Measurements from ENCODE around the gene RUVBL2.

RUVBL2 gene

GRCh38 chr19:48999481-49000325 is 6.0 kb downstream of the RUVBL2 start:
- TF ChIP-seq RAD21 (IDR thresholded peaks at IDR 0.05; ENCODE audit: low read depth): peak; percentile 42; the same call in 1 of the 2 replicates
- no peak for TF ChIP-seq FOXM1 (IDR thresholded peaks at IDR 0.05; ENCODE audit: borderline replicate concordance, low read depth)

DNA sequence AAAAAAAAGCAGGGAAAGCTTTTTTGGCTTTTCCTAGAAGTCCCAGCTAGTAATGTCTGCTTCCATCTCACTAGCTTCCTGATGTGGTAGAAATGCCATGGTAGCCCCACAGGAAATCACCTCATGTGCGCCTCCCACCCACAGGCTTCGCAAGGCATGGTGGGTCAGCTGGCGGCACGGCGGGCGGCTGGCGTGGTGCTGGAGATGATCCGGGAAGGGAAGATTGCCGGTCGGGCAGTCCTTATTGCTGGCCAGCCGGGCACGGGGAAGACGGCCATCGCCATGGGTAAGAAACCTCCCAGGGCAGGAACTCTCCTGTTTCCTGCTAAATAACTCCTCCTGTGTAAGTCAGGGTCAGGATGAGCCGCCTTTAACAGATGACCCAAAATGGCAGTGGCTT is 10.4 kb downstream of the RUVBL2 start:
- TF ChIP-seq MAX (IDR thresholded peaks at IDR 0.05) (no peak), RAD21 (IDR thresholded peaks at IDR 0.05; ENCODE audit: low read depth) (no peak), EGR1 (IDR thresholded peaks at IDR 0.05) (no peak), TCF12 (IDR thresholded peaks at IDR 0.05; ENCODE audit: low read depth) (no peak), CEBPB (IDR thresholded peaks at IDR 0.05) (no peak), USF1 (IDR thresholded peaks at IDR 0.05) (no peak), ZBTB7A (IDR thresholded peaks at IDR 0.05; ENCODE audit: low read depth) (no peak), CREB1 (IDR thresholded peaks at IDR 0.05; ENCODE audit: low read depth) (no peak), TAF1 (IDR thresholded peaks at IDR 0.05; ENCODE audit: low read depth) (no peak)

GRCh38 chr19:49004964-49005614 is 11.4 kb downstream of the RUVBL2 start:
- TF ChIP-seq ZBTB7A (IDR thresholded peaks at IDR 0.05; ENCODE audit: low read depth): no peak
- no peak for TF ChIP-seq MAX (IDR thresholded peaks at IDR 0.05)
- no peak for TF ChIP-seq EP300 (IDR thresholded peaks at IDR 0.05; ENCODE audit: borderline replicate concordance)
- TF ChIP-seq REST (IDR thresholded peaks at IDR 0.05; ENCODE audit: low read depth): no peak
- TF ChIP-seq RAD21 (IDR thresholded peaks at IDR 0.05; ENCODE audit: low read depth): no peak
- no peak for TF ChIP-seq CREB1 (IDR thresholded peaks at IDR 0.05; ENCODE audit: low read depth)

DNA sequence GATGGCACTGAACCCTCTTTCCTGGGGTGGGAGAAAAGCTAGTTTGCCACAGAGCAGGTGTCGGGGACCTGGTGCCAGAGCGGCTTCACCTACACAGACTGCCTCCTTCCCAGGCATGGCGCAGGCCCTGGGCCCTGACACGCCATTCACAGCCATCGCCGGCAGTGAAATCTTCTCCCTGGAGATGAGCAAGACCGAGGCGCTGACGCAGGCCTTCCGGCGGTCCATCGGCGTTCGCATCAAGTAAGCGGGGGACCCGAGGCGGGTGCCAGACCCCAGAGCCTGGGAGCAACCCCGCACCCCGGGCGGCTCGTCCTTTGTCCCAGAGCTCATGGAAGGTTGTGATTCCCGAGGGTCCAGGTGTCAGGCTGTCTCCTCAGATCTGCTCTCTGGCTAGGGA is 13.2 kb downstream of the RUVBL2 start:
- no peak for TF ChIP-seq ZBTB7A (IDR thresholded peaks at IDR 0.05; ENCODE audit: low read depth)

- TF ChIP-seq TAF1 (IDR thresholded peaks at IDR 0.05; ENCODE audit: low read depth): no peak
- TF ChIP-seq EGR1 (IDR thresholded peaks at IDR 0.05): no peak
- no peak for TF ChIP-seq USF1 (IDR thresholded peaks at IDR 0.05)
- TF ChIP-seq YY1 (IDR thresholded peaks at IDR 0.05; ENCODE audit: low read depth): no peak
- TF ChIP-seq CREB1 (IDR thresholded peaks at IDR 0.05; ENCODE audit: low read depth): no peak
- no peak for TF ChIP-seq CEBPB (IDR thresholded peaks at IDR 0.05)
These were observed 16.1 kb downstream of the RUVBL2 start for GRCh38 chr19:49009828-49010227.

GRCh38 chr19:49010453-49010852 is 16.8 kb downstream of the RUVBL2 start:
- TF ChIP-seq USF1 (IDR thresholded peaks at IDR 0.05): no peak
- no peak for TF ChIP-seq NFIC (IDR thresholded peaks at IDR 0.05)
- no peak for TF ChIP-seq YY1 (IDR thresholded peaks at IDR 0.05; ENCODE audit: low read depth)
- TF ChIP-seq EGR1 (IDR thresholded peaks at IDR 0.05): no peak
- TF ChIP-seq CREB1 (IDR thresholded peaks at IDR 0.05; ENCODE audit: low read depth): no peak
- TF ChIP-seq TCF12 (IDR thresholded peaks at IDR 0.05; ENCODE audit: low read depth): no peak
- no peak for TF ChIP-seq TEAD4 (IDR thresholded peaks at IDR 0.05)
- TF ChIP-seq FOXM1 (IDR thresholded peaks at IDR 0.05; ENCODE audit: borderline replicate concordance, low read depth): no peak
- no peak for TF ChIP-seq CEBPB (IDR thresholded peaks at IDR 0.05)
- TF ChIP-seq REST (IDR thresholded peaks at IDR 0.05; ENCODE audit: low read depth): no peak

Measured in Ishikawa (cell line).